A549 (cell line): Measurements from ENCODE around the gene TUBA4A.

Source experiments
- ESRRA ChIP-seq: fragments of 150-350 bp; IDR thresholded peaks from 2 replicates; pipeline ENCODE4 v1.6.1; 2014; ENCODE audit warnings: mild to moderate bottlenecking, low read length, borderline replicate concordance
- KDM5A ChIP-seq: fragments of 200-600 bp; sonication (generic); IDR thresholded peaks from 2 replicates; pipeline ENCODE4 v1.6.1; 2016; ENCODE audit warnings: antibody characterized with exemption, mild to moderate bottlenecking
- POLR2A ChIP-seq: IDR thresholded peaks from 2 replicates; pipeline ENCODE4 v1.6.1; 2012; ENCODE audit warnings: mild to moderate bottlenecking, low read length
- TP53 ChIP-seq: fragments of 250-450 bp; sonication (Bioruptor Pico); IDR thresholded peaks from 2 replicates; pipeline ENCODE4 v1.5.0; 2021; ENCODE audit warnings: mild to moderate bottlenecking, moderate library complexity
- TF ChIP-seq, protein P1 (sequence below): fragments of >200 bp; sonication (Bioruptor Twin); formaldehyde crosslinking; IDR thresholded peaks from 3 replicates; pipeline ENCODE4 v1.5.1; 2016
- TF ChIP-seq, protein P2 (sequence below): fragments of 200-600 bp; sonication (generic); IDR thresholded peaks from 2 replicates; pipeline ENCODE4 v1.6.1; 2016; ENCODE audit warnings: antibody characterized with exemption, mild to moderate bottlenecking, moderate library complexity

GRCh38 chr2:219290381-219291171 lies 36.9 kb upstream of the TUBA4A start:
- TF ChIP-seq, protein P1, sequence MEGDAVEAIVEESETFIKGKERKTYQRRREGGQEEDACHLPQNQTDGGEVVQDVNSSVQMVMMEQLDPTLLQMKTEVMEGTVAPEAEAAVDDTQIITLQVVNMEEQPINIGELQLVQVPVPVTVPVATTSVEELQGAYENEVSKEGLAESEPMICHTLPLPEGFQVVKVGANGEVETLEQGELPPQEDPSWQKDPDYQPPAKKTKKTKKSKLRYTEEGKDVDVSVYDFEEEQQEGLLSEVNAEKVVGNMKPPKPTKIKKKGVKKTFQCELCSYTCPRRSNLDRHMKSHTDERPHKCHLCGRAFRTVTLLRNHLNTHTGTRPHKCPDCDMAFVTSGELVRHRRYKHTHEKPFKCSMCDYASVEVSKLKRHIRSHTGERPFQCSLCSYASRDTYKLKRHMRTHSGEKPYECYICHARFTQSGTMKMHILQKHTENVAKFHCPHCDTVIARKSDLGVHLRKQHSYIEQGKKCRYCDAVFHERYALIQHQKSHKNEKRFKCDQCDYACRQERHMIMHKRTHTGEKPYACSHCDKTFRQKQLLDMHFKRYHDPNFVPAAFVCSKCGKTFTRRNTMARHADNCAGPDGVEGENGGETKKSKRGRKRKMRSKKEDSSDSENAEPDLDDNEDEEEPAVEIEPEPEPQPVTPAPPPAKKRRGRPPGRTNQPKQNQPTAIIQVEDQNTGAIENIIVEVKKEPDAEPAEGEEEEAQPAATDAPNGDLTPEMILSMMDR = no peak
- TF ChIP-seq POLR2A (no peak), ESRRA (no peak), KDM5A (no peak), TP53 (CRISPR knock-in tag) (no peak)
- TF ChIP-seq, protein P2, sequence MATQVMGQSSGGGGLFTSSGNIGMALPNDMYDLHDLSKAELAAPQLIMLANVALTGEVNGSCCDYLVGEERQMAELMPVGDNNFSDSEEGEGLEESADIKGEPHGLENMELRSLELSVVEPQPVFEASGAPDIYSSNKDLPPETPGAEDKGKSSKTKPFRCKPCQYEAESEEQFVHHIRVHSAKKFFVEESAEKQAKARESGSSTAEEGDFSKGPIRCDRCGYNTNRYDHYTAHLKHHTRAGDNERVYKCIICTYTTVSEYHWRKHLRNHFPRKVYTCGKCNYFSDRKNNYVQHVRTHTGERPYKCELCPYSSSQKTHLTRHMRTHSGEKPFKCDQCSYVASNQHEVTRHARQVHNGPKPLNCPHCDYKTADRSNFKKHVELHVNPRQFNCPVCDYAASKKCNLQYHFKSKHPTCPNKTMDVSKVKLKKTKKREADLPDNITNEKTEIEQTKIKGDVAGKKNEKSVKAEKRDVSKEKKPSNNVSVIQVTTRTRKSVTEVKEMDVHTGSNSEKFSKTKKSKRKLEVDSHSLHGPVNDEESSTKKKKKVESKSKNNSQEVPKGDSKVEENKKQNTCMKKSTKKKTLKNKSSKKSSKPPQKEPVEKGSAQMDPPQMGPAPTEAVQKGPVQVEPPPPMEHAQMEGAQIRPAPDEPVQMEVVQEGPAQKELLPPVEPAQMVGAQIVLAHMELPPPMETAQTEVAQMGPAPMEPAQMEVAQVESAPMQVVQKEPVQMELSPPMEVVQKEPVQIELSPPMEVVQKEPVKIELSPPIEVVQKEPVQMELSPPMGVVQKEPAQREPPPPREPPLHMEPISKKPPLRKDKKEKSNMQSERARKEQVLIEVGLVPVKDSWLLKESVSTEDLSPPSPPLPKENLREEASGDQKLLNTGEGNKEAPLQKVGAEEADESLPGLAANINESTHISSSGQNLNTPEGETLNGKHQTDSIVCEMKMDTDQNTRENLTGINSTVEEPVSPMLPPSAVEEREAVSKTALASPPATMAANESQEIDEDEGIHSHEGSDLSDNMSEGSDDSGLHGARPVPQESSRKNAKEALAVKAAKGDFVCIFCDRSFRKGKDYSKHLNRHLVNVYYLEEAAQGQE = no peak
